Lower leg skin (tissue), 3 donors: Measurements from ENCODE around the gene PDE9A.

Experiments
- POLR2A ChIP-seq, 2 donors: fragments of 450-650 bp; IDR thresholded peaks; one replicate each; pipeline ENCODE4 v1.6.1; 2016 to 2017; ENCODE audit warnings: antibody characterized with exemption in 2 of 2, mild to moderate bottlenecking in 1 of 2, moderate library complexity in 1 of 2
- TF ChIP-seq, protein P1 (sequence below), 3 donors: fragments of 450-650 bp; IDR thresholded peaks; one replicate each; pipeline ENCODE4 v1.5.1; 2016; ENCODE audit warnings: antibody characterized with exemption in 3 of 3, mild to moderate bottlenecking in 3 of 3, moderate library complexity in 2 of 3

DNA sequence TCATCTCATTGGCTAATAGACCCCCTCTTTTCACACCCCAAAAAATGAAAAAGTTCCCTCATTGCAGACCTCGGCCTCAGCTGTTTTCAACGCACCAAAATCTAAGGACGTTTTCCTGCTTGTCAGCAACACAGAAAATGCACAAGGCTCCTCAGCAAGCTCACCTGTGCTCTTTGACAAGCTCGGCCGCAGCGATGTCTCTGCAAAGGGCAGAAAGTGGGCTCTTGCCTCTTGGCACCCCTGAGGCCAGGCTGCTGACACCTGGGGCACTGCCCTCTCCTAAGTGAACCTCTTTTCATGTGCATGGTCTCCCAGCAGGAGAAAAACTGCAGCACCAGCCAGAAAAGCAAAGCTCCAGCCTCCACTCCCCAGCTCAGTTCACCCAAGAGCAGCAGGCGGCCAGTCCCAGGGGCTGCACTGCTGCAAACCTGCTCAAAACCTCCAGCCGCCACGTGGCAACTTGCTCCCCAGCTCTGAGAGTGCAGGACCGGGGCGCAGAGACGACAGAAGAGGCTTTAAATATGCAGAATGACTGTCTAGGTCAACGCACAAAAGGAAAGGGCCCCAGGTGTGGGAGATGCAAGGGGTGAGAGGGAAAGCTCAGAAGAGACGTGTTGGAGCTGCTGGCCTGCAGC is 101.7 kb downstream of the PDE9A start:
- TF ChIP-seq, protein P1, sequence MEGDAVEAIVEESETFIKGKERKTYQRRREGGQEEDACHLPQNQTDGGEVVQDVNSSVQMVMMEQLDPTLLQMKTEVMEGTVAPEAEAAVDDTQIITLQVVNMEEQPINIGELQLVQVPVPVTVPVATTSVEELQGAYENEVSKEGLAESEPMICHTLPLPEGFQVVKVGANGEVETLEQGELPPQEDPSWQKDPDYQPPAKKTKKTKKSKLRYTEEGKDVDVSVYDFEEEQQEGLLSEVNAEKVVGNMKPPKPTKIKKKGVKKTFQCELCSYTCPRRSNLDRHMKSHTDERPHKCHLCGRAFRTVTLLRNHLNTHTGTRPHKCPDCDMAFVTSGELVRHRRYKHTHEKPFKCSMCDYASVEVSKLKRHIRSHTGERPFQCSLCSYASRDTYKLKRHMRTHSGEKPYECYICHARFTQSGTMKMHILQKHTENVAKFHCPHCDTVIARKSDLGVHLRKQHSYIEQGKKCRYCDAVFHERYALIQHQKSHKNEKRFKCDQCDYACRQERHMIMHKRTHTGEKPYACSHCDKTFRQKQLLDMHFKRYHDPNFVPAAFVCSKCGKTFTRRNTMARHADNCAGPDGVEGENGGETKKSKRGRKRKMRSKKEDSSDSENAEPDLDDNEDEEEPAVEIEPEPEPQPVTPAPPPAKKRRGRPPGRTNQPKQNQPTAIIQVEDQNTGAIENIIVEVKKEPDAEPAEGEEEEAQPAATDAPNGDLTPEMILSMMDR (IDR thresholded peaks at IDR 0.05), result no peak
- TF ChIP-seq POLR2A (IDR thresholded peaks at IDR 0.05), result no peak
